SH-SY5Y (cell line): Measurements from ENCODE around the gene SPAG17.

Source experiments
- GATA2 ChIP-seq: IDR thresholded peaks from 2 replicates; pipeline ENCODE4 v1.6.1; 2011; ENCODE audit warnings: mild to moderate bottlenecking, low read depth, low read length
- GATA3 ChIP-seq: IDR thresholded peaks from 2 replicates; pipeline ENCODE4 v1.6.1; 2011; ENCODE audit warnings: low read depth, mild to moderate bottlenecking, low read length, moderate library complexity

- TF ChIP-seq GATA2 (no peak), GATA3 (no peak)
Observed at GRCh38 chr1:117928881-117929342, 256.1 kb downstream of the SPAG17 start.
